Kidney epithelial cell (primary cell): Measurements from ENCODE around the gene CLIC1. TPM values are rescaled to one million over a fixed set of nuclear protein-coding genes. Genes with fewer than 3 reads are reported as not detected.

Experiments used
- DNase-seq: peaks from one replicate; pipeline ENCODE4 v3.0.0-alpha.2; 2010; ENCODE audit warnings: low read depth
- H3K27me3 ChIP-seq: 2 replicates; pipeline ENCODE4 v1.6.0; 2011; ENCODE audit warnings: low read length; ENCODE audit not compliant: control insufficient read depth, insufficient read depth
- H3K36me3 ChIP-seq: 2 replicates; pipeline ENCODE4 v1.5.1; 2011; ENCODE audit warnings: low read length; ENCODE audit not compliant: control insufficient read depth, insufficient read depth
- H3K4me3 ChIP-seq: 2 replicates; pipeline ENCODE4 v1.5.1; 2011; ENCODE audit warnings: low read depth, mild to moderate bottlenecking, control low read depth, low read length
- total RNA-seq: library from RNA; depleted of rRNA; stranded (reverse); fragments of >200 nt; gene quantifications from 2 replicates; pipeline ENCODE4 v1.2.3, GENCODE V29; 2015
- TF ChIP-seq, protein P1 (sequence below): IDR thresholded peaks from 2 replicates; pipeline ENCODE4 v1.5.1; 2011; ENCODE audit warnings: mild to moderate bottlenecking, moderate library complexity, low read length, control low read depth, inconsistent platforms; ENCODE audit not compliant: insufficient read depth, poor library complexity, severe bottlenecking

Gene CLIC1
- 494 and 498 TPM in 2 replicates for total RNA-seq

DNA sequence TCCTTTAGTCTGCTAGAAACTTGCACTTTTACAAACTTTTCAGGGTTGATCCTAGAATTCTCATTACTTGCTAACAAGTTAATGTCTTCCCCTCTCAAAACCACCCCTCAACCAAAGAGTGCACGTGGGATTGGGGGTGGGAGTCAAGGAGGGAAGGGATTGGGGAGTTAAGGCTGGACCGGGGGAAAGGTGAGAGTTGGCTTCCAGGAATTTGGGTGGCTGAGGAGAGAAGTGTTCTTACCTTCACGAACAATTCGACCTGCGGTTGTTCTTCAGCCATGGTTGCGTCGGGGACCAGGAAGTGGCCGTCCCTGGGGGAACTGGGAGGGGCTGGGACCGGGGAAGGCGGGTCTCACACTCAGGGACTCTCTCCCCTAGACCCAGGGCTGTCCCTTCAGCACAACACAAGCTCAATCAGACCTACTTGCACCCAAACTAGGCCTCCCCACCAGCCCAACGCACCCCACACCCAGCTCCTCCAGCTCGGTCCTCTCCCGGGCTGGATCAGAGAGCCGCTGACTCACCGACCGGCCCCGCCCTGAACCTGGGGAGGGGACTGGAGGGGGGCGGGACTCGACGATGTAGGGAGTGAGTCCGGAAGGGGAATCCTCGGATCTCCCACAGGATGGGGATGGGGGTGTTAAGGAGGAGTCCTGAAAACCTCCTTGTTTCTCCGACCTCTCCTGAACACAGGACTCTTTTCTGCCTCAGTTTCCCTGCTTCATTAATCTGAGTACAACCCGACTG, at the start of gene CLIC1:
CLIC1 (minus strand) TSS at position 510 of the 747 bp plus-strand sequence; CDS start at position 280, 230 bp downstream.
- no peak for DNase-seq

DNA sequence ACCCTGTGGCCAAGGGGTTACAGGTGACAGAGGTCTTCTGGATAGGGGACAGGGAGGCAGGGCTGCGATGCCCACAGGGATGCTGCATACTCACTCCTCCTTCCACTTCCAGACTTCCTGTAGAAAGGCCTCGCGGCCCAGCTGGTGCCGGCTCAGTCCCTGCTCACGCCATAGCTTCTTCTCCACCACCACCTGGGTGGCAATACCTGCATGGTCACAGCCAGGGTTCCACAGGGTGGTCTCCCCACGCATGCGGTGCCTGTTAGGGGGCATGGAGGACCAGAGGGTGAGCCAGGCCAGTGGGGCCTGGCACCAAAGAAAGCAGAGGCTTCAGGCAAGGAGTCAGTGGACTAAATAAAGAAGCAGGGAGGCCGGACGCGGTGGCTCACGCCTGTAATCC, 49.1 kb upstream of the CLIC1 start:
- TF ChIP-seq, protein P1, sequence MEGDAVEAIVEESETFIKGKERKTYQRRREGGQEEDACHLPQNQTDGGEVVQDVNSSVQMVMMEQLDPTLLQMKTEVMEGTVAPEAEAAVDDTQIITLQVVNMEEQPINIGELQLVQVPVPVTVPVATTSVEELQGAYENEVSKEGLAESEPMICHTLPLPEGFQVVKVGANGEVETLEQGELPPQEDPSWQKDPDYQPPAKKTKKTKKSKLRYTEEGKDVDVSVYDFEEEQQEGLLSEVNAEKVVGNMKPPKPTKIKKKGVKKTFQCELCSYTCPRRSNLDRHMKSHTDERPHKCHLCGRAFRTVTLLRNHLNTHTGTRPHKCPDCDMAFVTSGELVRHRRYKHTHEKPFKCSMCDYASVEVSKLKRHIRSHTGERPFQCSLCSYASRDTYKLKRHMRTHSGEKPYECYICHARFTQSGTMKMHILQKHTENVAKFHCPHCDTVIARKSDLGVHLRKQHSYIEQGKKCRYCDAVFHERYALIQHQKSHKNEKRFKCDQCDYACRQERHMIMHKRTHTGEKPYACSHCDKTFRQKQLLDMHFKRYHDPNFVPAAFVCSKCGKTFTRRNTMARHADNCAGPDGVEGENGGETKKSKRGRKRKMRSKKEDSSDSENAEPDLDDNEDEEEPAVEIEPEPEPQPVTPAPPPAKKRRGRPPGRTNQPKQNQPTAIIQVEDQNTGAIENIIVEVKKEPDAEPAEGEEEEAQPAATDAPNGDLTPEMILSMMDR: no peak
- peaks cover 7% of the 10 kb centered on the region for H3K36me3 ChIP-seq
- H3K4me3 ChIP-seq: no peak overlapping the region
- no peaks in the 10 kb centered on the region for H3K27me3 ChIP-seq
- DNase-seq: no peak

More for the DNA sequence above, at the start of gene CLIC1:
- TF ChIP-seq, protein P1: no peak
- H3K27me3 ChIP-seq: no peaks in the 10 kb centered on the region
- H3K4me3 ChIP-seq: peak within 1 kb of the TSS; percentile 94
- no peaks in the 10 kb centered on the region for H3K36me3 ChIP-seq

DNA sequence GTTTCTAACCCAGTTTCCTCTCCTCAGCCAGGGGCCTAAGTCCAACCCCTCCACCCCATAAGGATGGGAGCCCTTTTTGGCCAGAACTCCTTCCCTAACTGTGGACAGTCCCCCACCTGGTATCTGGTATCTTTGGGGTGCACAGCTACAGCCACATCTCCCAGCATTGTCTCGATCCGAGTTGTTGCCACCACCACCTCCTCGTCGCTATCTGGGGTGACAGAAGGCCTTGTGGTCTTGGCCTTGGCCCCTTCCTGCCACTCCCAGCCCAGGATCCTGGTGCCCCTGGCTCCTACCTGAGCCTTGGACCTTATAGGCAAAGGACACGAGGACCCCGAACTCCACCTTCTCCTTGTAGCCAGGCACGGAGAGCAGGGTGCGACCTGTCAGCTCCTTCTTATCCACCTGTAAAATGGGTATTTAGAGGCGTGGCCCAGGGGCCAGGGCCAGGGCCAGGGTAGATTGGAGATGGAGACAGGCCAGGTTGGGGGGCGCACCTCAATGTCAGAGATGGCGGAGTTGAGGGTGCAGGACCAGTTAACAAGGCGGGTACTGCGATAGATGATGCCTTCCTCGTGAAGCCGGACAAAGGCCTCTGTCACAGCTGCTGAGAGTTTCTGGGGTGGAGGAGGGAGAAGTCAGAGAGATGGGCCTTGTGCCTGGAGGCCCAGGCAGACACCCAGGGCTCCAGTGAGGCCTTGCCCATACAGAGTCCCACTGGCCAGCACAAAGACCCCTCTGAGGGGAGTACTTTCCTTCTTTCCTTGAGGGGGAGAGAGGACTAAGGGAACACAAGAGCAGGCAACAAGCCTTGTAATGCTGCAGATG, 48.0 kb upstream of the CLIC1 start:
- H3K27me3 ChIP-seq: no peaks in the 10 kb centered on the region
- no peak overlapping the region for H3K4me3 ChIP-seq
- DNase-seq: no peak
- TF ChIP-seq, protein P1: no peak
- H3K36me3 ChIP-seq: peaks cover 9% of the 10 kb centered on the region

DNA sequence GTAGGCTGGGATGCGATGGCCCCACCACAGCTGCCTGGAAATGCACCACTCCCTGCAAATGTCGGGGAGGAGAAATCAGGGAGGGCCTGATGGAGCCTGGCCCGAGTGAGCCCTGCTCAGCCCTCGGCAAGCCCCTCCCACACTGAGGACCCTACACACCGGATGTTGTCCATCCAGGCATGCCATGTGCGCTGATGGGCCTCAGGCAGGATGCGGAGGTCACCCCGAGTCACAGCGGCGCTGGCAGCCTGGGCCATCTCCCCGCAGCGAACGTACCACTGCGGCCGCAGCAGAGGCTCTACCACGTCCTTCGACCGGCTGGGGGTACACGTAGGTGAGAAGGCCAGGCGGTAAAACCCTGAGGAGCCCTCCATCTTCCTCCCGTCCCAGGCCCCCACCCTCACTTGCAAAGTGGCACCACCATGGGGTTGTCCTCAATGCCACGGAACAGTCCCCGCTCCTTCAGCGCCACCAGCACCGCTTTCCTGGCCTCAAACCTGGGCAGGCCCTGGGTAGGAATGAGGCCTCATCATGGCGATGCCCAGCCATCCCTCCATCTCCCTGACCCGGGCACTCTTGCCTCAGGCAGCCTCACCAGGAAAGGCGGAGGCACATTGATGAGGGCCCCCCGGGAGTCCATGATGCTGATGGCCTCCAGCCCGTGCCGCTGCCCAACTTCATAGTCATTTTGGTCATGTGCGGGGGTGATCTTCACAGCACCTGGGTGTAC, 46.0 kb upstream of the CLIC1 start:
- Histone ChIP-seq H3K36me3 (peaks cover 9% of the 10 kb centered on the region), H3K4me3 (no peak overlapping the region), H3K27me3 (no peaks in the 10 kb centered on the region)
- DNase-seq: no peak
- TF ChIP-seq, protein P1: no peak

DNA sequence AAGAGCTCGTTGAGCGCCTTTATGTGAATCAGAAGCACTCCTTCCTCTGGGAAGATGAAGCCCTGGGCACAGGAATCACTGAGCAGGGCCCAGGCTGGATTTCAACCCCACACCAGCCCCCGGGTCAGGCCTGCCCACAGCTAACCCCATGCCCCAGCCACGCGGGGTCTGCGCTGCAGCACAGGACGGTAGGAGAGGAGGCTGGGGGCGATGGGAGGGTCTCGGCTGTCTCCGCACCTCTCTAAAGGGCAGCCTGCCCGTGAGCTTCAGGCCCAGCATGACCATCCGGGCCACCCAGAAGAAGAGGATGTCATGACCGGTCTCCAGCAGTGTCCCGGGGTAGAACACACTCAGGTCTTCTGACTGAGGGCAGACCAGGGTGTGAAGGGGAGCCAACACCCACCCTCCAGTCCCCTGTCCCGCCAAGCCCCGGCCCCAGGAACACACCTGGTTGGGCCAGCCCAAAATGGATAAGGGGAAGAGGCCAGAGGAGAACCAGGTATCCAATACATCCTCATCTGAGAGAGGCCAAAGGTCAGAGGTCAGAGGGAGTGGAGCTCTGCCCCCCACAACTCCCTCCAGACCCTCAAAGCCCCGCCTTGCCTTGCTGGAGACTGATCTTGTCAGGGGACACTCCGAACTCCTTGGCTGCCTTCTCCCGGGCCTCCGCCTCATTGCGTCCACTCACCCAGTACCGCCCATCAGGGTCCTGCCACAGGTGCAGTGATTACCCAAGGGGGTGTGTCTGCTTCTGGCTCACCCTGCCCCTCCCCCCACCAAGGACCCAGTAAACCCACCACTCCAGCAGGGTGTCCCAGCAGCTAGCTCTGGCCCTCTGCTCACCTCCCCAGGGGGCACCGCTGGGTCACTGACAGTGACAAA, 45.2 kb upstream of the CLIC1 start:
- TF ChIP-seq, protein P1: no peak
- Histone ChIP-seq H3K27me3 (no peaks in the 10 kb centered on the region), H3K36me3 (peaks cover 9% of the 10 kb centered on the region), H3K4me3 (no peak overlapping the region)
- DNase-seq: no peak
